ENCODE measurements around the gene LOXL4. TPM values are rescaled to one million over a fixed set of nuclear protein-coding genes. Genes with fewer than 3 reads are reported as not detected.

Gene LOXL4
- total and polyA plus RNA-seq, 5 donors from 2014 or later: 0.10 TPM; not detected in 4

GRCh38 chr10:98301664-98302319, 33.8 kb upstream of the LOXL4 start:
- Mint-ChIP-seq H3K27me3 (peaks cover 30% of the 10 kb centered on the region), H3K4me3 (no peak overlapping the region), H3K9me3 (peaks cover 0 to 4% (median 1%) of the 10 kb centered on the region in 7 donors), H3K27ac (no peak overlapping the region), H3K4me1 (no peaks in the 10 kb centered on the region), H3K36me3 (no peaks in the 10 kb centered on the region)
- H3K27ac ChIP-seq (ENCODE audit: insufficient read depth, low read length, poor library complexity, severe bottlenecking): no peak overlapping the region
- DNase-seq: no peak
- no peaks in the 10 kb centered on the region for H3K36me3 ChIP-seq (ENCODE audit: control insufficient read depth, insufficient read depth, low read length)
- H3K27me3 ChIP-seq (ENCODE audit: control insufficient read depth, insufficient read depth, low read length): peaks cover 6% of the 10 kb centered on the region
- no peaks in the 10 kb centered on the region for H3K4me1 ChIP-seq (ENCODE audit: control insufficient read depth, insufficient read depth, low read length, poor library complexity, severe bottlenecking)
- no peaks in the 10 kb centered on the region for H3K9me3 ChIP-seq (ENCODE audit: control insufficient read depth in 2 of 2, low read length in 2 of 2)
- H3K4me3 ChIP-seq (ENCODE audit: low read depth, low read length): no peak overlapping the region
- no peak for ATAC-seq (ENCODE audit: low read depth in 2 of 2)

GRCh38 chr10:98300526-98301229, 32.7 kb upstream of the LOXL4 start:
- Mint-ChIP-seq H3K36me3 (no peaks in the 10 kb centered on the region), H3K4me3 (no peak overlapping the region), H3K9me3 (peaks cover 0 to 1% (median 0%) of the 10 kb centered on the region in 7 donors), H3K27ac (no peak overlapping the region), H3K4me1 (no peaks in the 10 kb centered on the region), H3K27me3 (peaks cover 27% of the 10 kb centered on the region)
- Histone ChIP-seq H3K9me3 (ENCODE audit: control insufficient read depth in 2 of 2, low read length in 2 of 2) (no peaks in the 10 kb centered on the region), H3K4me1 (ENCODE audit: control insufficient read depth, insufficient read depth, low read length, poor library complexity, severe bottlenecking) (no peaks in the 10 kb centered on the region), H3K27me3 (ENCODE audit: control insufficient read depth, insufficient read depth, low read length) (peaks cover 6% of the 10 kb centered on the region), H3K27ac (ENCODE audit: insufficient read depth, low read length, poor library complexity, severe bottlenecking) (no peak overlapping the region), H3K36me3 (ENCODE audit: control insufficient read depth, insufficient read depth, low read length) (no peaks in the 10 kb centered on the region), H3K4me3 (ENCODE audit: low read depth, low read length) (no peak overlapping the region)
- ATAC-seq (ENCODE audit: low read depth in 2 of 2) (no peak), DNase-seq (no peak)

GRCh38 chr10:98299341-98299740, 31.3 kb upstream of the LOXL4 start:
- Histone ChIP-seq H3K27me3 (ENCODE audit: control insufficient read depth, insufficient read depth, low read length) (peaks cover 6% of the 10 kb centered on the region), H3K9me3 (ENCODE audit: control insufficient read depth in 2 of 2, low read length in 2 of 2) (no peaks in the 10 kb centered on the region), H3K4me1 (ENCODE audit: control insufficient read depth, insufficient read depth, low read length, poor library complexity, severe bottlenecking) (no peaks in the 10 kb centered on the region), H3K36me3 (ENCODE audit: control insufficient read depth, insufficient read depth, low read length) (no peaks in the 10 kb centered on the region), H3K27ac (ENCODE audit: insufficient read depth, low read length, poor library complexity, severe bottlenecking) (no peak overlapping the region), H3K4me3 (ENCODE audit: low read depth, low read length) (no peak overlapping the region)
- peaks cover 23% of the 10 kb centered on the region for H3K27me3 Mint-ChIP-seq
- H3K4me3 Mint-ChIP-seq: no peak overlapping the region
- H3K4me1 Mint-ChIP-seq: no peaks in the 10 kb centered on the region
- no peaks in the 10 kb centered on the region for H3K36me3 Mint-ChIP-seq
- ATAC-seq (ENCODE audit: low read depth in 2 of 2): no peak
- no peaks in the 10 kb centered on the region for H3K9me3 Mint-ChIP-seq
- H3K27ac Mint-ChIP-seq: no peak overlapping the region
- DNase-seq: no peak

GRCh38 chr10:98296524-98296923, 28.5 kb upstream of the LOXL4 start:
- Histone ChIP-seq H3K27me3 (ENCODE audit: control insufficient read depth, insufficient read depth, low read length) (peaks cover 6% of the 10 kb centered on the region), H3K4me1 (ENCODE audit: control insufficient read depth, insufficient read depth, low read length, poor library complexity, severe bottlenecking) (no peaks in the 10 kb centered on the region), H3K4me3 (ENCODE audit: low read depth, low read length) (no peak overlapping the region), H3K36me3 (ENCODE audit: control insufficient read depth, insufficient read depth, low read length) (no peaks in the 10 kb centered on the region), H3K27ac (ENCODE audit: insufficient read depth, low read length, poor library complexity, severe bottlenecking) (no peak overlapping the region), H3K9me3 (ENCODE audit: control insufficient read depth in 2 of 2, low read length in 2 of 2) (no peaks in the 10 kb centered on the region)
- Mint-ChIP-seq H3K4me3 (no peak overlapping the region), H3K9me3 (peaks cover 0 to 1% (median 0%) of the 10 kb centered on the region in 7 donors), H3K27ac (no peak overlapping the region), H3K36me3 (no peaks in the 10 kb centered on the region), H3K4me1 (peaks cover 0 to 3% (median 0%) of the 10 kb centered on the region in 4 donors), H3K27me3 (peaks cover 16% of the 10 kb centered on the region)
- ATAC-seq (ENCODE audit: low read depth in 2 of 2) (no peak), DNase-seq (no peak)

GRCh38 chr10:98295907-98296306, 27.9 kb upstream of the LOXL4 start:
- no peak for ATAC-seq (ENCODE audit: low read depth in 2 of 2)
- Mint-ChIP-seq H3K4me1 (peaks cover 0 to 3% (median 0%) of the 10 kb centered on the region in 4 donors), H3K36me3 (no peaks in the 10 kb centered on the region), H3K9me3 (peaks cover 0 to 1% (median 0%) of the 10 kb centered on the region in 7 donors), H3K27me3 (peaks cover 18% of the 10 kb centered on the region), H3K27ac (no peak overlapping the region), H3K4me3 (no peak overlapping the region)
- H3K4me1 ChIP-seq (ENCODE audit: control insufficient read depth, insufficient read depth, low read length, poor library complexity, severe bottlenecking): no peaks in the 10 kb centered on the region
- H3K4me3 ChIP-seq (ENCODE audit: low read depth, low read length): no peak overlapping the region
- peaks cover 6% of the 10 kb centered on the region for H3K27me3 ChIP-seq (ENCODE audit: control insufficient read depth, insufficient read depth, low read length)
- no peaks in the 10 kb centered on the region for H3K9me3 ChIP-seq (ENCODE audit: control insufficient read depth in 2 of 2, low read length in 2 of 2)
- no peaks in the 10 kb centered on the region for H3K36me3 ChIP-seq (ENCODE audit: control insufficient read depth, insufficient read depth, low read length)
- H3K27ac ChIP-seq (ENCODE audit: insufficient read depth, low read length, poor library complexity, severe bottlenecking): no peak overlapping the region
- DNase-seq: no peak

GRCh38 chr10:98295401-98295811, 27.4 kb upstream of the LOXL4 start:
- ATAC-seq (ENCODE audit: low read depth in 2 of 2): no peak
- H3K4me1 ChIP-seq (ENCODE audit: control insufficient read depth, insufficient read depth, low read length, poor library complexity, severe bottlenecking): no peaks in the 10 kb centered on the region
- Mint-ChIP-seq H3K36me3 (no peaks in the 10 kb centered on the region), H3K4me3 (no peak overlapping the region), H3K9me3 (peaks cover 0 to 1% (median 0%) of the 10 kb centered on the region in 7 donors), H3K4me1 (peaks cover 0 to 3% (median 0%) of the 10 kb centered on the region in 4 donors), H3K27me3 (peaks cover 18% of the 10 kb centered on the region), H3K27ac (no peak overlapping the region)
- H3K27me3 ChIP-seq (ENCODE audit: control insufficient read depth, insufficient read depth, low read length): peaks cover 6% of the 10 kb centered on the region
- no peak overlapping the region for H3K4me3 ChIP-seq (ENCODE audit: low read depth, low read length)
- no peak for DNase-seq
- no peaks in the 10 kb centered on the region for H3K36me3 ChIP-seq (ENCODE audit: control insufficient read depth, insufficient read depth, low read length)
- H3K9me3 ChIP-seq (ENCODE audit: control insufficient read depth in 2 of 2, low read length in 2 of 2): no peaks in the 10 kb centered on the region
- H3K27ac ChIP-seq (ENCODE audit: insufficient read depth, low read length, poor library complexity, severe bottlenecking): no peak overlapping the region

GRCh38 chr10:98294270-98294627, 26.3 kb upstream of the LOXL4 start:
- no peaks in the 10 kb centered on the region for H3K9me3 ChIP-seq (ENCODE audit: control insufficient read depth in 2 of 2, low read length in 2 of 2)
- no peak overlapping the region for H3K4me3 Mint-ChIP-seq
- no peaks in the 10 kb centered on the region for H3K36me3 Mint-ChIP-seq
- peaks cover 0 to 1% (median 0%) of the 10 kb centered on the region in 7 donors for H3K9me3 Mint-ChIP-seq
- peaks cover 0 to 3% (median 0%) of the 10 kb centered on the region in 4 donors for H3K4me1 Mint-ChIP-seq
- no peaks in the 10 kb centered on the region for H3K4me1 ChIP-seq (ENCODE audit: control insufficient read depth, insufficient read depth, low read length, poor library complexity, severe bottlenecking)
- H3K4me3 ChIP-seq (ENCODE audit: low read depth, low read length): no peak overlapping the region
- peaks cover 6% of the 10 kb centered on the region for H3K27me3 ChIP-seq (ENCODE audit: control insufficient read depth, insufficient read depth, low read length)
- H3K27ac ChIP-seq (ENCODE audit: insufficient read depth, low read length, poor library complexity, severe bottlenecking): no peak overlapping the region
- no peaks in the 10 kb centered on the region for H3K36me3 ChIP-seq (ENCODE audit: control insufficient read depth, insufficient read depth, low read length)
- ATAC-seq (ENCODE audit: low read depth in 2 of 2) (no peak), DNase-seq (no peak)
- peaks cover 18% of the 10 kb centered on the region for H3K27me3 Mint-ChIP-seq
- no peak overlapping the region for H3K27ac Mint-ChIP-seq
